HEK293 (cell line): Measurements from ENCODE around the gene APBA1.

Experiments used
- CTCF ChIA-PET: fragments of 350-600 bp; formaldehyde crosslinking; extraction: SDS; loops from one replicate; lab custom pipeline; 2021; ENCODE audit warnings: antibody characterized with exemption; lab: Yijun Ruan, JAX
- POLR2A ChIA-PET: fragments of 300-600 bp; formaldehyde crosslinking; extraction: SDS; loops from one replicate; lab custom pipeline; 2020; ENCODE audit warnings: antibody characterized with exemption, inconsistent platforms; lab: Yijun Ruan, JAX
- H3K27ac ChIP-seq: fragments of 200-500 bp; sonication (Bioruptor generic); 2 replicates; pipeline ENCODE4 v1.5.1; 2014; ENCODE audit warnings: low read depth, low read length, control low read depth, inconsistent platforms; ENCODE audit errors: extremely low read depth
- H3K36me3 ChIP-seq, 2 experiments: fragments of 200-500 bp in 1 of 2; sonication (Bioruptor generic) in 1 of 2; 1 replicate in 1 of 2; 2 replicates in 1 of 2; pipeline ENCODE4 v1.5.1; 2014 to 2017; ENCODE audit warnings: inconsistent platforms in 2 of 2, low read length in 2 of 2; ENCODE audit not compliant: control insufficient read depth in 2 of 2, insufficient read depth in 1 of 2
- H3K4me1 ChIP-seq: fragments of 200-500 bp; sonication (Bioruptor generic); 2 replicates; pipeline ENCODE4 v1.5.1; 2014; ENCODE audit warnings: mild to moderate bottlenecking, low read length, inconsistent platforms; ENCODE audit not compliant: control insufficient read depth, insufficient read depth
- H3K4me3 ChIP-seq: 2 replicates; pipeline ENCODE4 v1.5.1; 2011; ENCODE audit warnings: low read depth, mild to moderate bottlenecking, control low read depth, low read length, moderate library complexity
- H3K9me3 ChIP-seq: fragments of 200-500 bp; sonication (Bioruptor generic); 2 replicates; pipeline ENCODE4 v1.5.1; 2014; ENCODE audit warnings: low read depth, low read length, inconsistent platforms; ENCODE audit not compliant: control insufficient read depth, insufficient read depth
- GLIS1 ChIP-seq: fragments of 450-650 bp; formaldehyde crosslinking; IDR thresholded peaks from 2 replicates; pipeline ENCODE4 v1.5.1; 2016; ENCODE audit warnings: missing biosample characterization, missing genetic modification characterization
- MEIS1 ChIP-seq: sonication (generic); formaldehyde crosslinking; IDR thresholded peaks from 2 replicates; pipeline ENCODE4 v1.8.1; 2022; ENCODE audit warnings: missing genetic modification reagents, mild to moderate bottlenecking, borderline replicate concordance
- RBAK ChIP-seq: fragments of 450-650 bp; formaldehyde crosslinking; IDR thresholded peaks from 2 replicates; pipeline ENCODE4 v1.5.1; 2016; ENCODE audit warnings: missing biosample characterization, missing genetic modification characterization
- REPIN1 ChIP-seq: fragments of 450-650 bp; formaldehyde crosslinking; IDR thresholded peaks from 2 replicates; pipeline ENCODE4 v1.5.1; 2017; ENCODE audit warnings: missing biosample characterization, missing genetic modification characterization, low read depth
- ZEB2 ChIP-seq: fragments of 450-650 bp; formaldehyde crosslinking; IDR thresholded peaks from 2 replicates; pipeline ENCODE4 v1.5.1; 2016; ENCODE audit warnings: missing biosample characterization, missing genetic modification characterization
- ZNF184 ChIP-seq: fragments of 450-650 bp; IDR thresholded peaks from 2 replicates; pipeline ENCODE4 v1.5.1; 2018; ENCODE audit warnings: missing biosample characterization, mild to moderate bottlenecking, missing genetic modification characterization
- ZNF214 ChIP-seq: fragments of 450-650 bp; formaldehyde crosslinking; IDR thresholded peaks from 2 replicates; pipeline ENCODE4 v1.5.1; 2017; ENCODE audit warnings: missing biosample characterization, mild to moderate bottlenecking, missing genetic modification characterization, borderline replicate concordance
- ZNF23 ChIP-seq: fragments of 450-650 bp; formaldehyde crosslinking; IDR thresholded peaks from 2 replicates; pipeline ENCODE4 v1.5.1; 2016; ENCODE audit warnings: missing biosample characterization, missing genetic modification characterization, borderline replicate concordance
- ZNF248 ChIP-seq: fragments of 450-650 bp; formaldehyde crosslinking; IDR thresholded peaks from 2 replicates; pipeline ENCODE4 v1.5.1; 2017; ENCODE audit warnings: missing biosample characterization, missing genetic modification characterization
- ZNF521 ChIP-seq: fragments of 450-650 bp; formaldehyde crosslinking; IDR thresholded peaks from 2 replicates; pipeline ENCODE4 v1.5.1; 2017; ENCODE audit warnings: missing biosample characterization, mild to moderate bottlenecking, missing genetic modification characterization
- ZNF558 ChIP-seq: fragments of 450-650 bp; formaldehyde crosslinking; IDR thresholded peaks from 2 replicates; pipeline ENCODE4 v1.5.1; 2016; ENCODE audit warnings: missing biosample characterization, missing genetic modification characterization
- ZNF561 ChIP-seq: fragments of 450-650 bp; IDR thresholded peaks from 2 replicates; pipeline ENCODE4 v1.5.1; 2018; ENCODE audit warnings: missing biosample characterization, missing genetic modification characterization, borderline replicate concordance
- ZNF654 ChIP-seq: fragments of 450-650 bp; formaldehyde crosslinking; IDR thresholded peaks from 2 replicates; pipeline ENCODE4 v1.5.1; 2016; ENCODE audit warnings: low read depth, missing biosample characterization, missing genetic modification characterization
- ZNF701 ChIP-seq: fragments of 450-650 bp; formaldehyde crosslinking; IDR thresholded peaks from 2 replicates; pipeline ENCODE4 v1.5.1; 2016; ENCODE audit warnings: missing biosample characterization, missing genetic modification characterization
- ZNF776 ChIP-seq: fragments of 450-650 bp; formaldehyde crosslinking; IDR thresholded peaks from 2 replicates; pipeline ENCODE4 v1.5.0; 2017; ENCODE audit warnings: missing biosample characterization, missing genetic modification characterization, borderline replicate concordance
- ZNF777 ChIP-seq: fragments of 450-650 bp; formaldehyde crosslinking; IDR thresholded peaks from 2 replicates; pipeline ENCODE4 v1.5.1; 2017; ENCODE audit warnings: missing biosample characterization, missing genetic modification characterization, borderline replicate concordance
- ZNF785 ChIP-seq: fragments of 450-650 bp; formaldehyde crosslinking; IDR thresholded peaks from 2 replicates; pipeline ENCODE4 v1.5.1; 2016; ENCODE audit warnings: missing biosample characterization, missing genetic modification characterization
- TF ChIP-seq, protein P1 (sequence below): fragments of 450-650 bp; formaldehyde crosslinking; IDR thresholded peaks from 2 replicates; pipeline ENCODE4 v1.5.1; 2016; ENCODE audit warnings: missing biosample characterization, missing genetic modification characterization
- TF ChIP-seq, protein P2 (sequence below): fragments of 450-650 bp; formaldehyde crosslinking; optimal IDR thresholded peaks from 2 replicates; pipeline ENCODE3; 2016; ENCODE audit warnings: missing biosample characterization, mild to moderate bottlenecking, missing genetic modification characterization
- TF ChIP-seq, protein P3 (sequence below): fragments of 450-650 bp; formaldehyde crosslinking; IDR thresholded peaks from 2 replicates; pipeline ENCODE4 v1.5.1; 2016; ENCODE audit warnings: missing biosample characterization, missing genetic modification characterization
- TF ChIP-seq, protein P4 (sequence below): fragments of 450-650 bp; formaldehyde crosslinking; IDR thresholded peaks from 2 replicates; pipeline ENCODE4; 2016; ENCODE audit warnings: missing biosample characterization, missing genetic modification characterization
- TF ChIP-seq, protein P5 (sequence below): sonication (generic); formaldehyde crosslinking; IDR thresholded peaks from 2 replicates; pipeline ENCODE4 v1.8.1; 2022; ENCODE audit warnings: mild to moderate bottlenecking, moderate library complexity, missing genetic modification reagents

APBA1 gene

DNA sequence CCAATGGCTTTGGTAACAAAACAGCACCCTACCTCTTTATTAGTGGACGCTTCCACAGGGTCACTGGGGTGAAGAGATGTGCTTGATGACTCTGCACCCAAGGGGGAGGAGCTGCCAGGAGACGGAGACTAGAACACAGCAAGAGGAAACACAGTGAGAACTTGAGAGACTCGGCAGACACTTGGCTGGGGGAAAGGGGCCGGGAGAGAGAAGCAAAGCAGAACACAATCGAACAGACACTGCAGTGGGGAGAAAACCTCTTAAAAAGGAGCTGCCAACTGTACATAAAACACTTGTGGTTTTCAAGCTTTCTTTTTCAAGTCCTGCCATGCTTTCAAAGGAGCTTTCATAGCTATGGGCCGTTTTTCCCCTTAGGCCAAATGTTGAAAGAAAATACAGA lies 196.2 kb downstream of the APBA1 start (continued):
- TF ChIP-seq ZNF561 (no peak), RBAK (tag by site-specific recombination) (no peak), MEIS1 (no peak)

DNA sequence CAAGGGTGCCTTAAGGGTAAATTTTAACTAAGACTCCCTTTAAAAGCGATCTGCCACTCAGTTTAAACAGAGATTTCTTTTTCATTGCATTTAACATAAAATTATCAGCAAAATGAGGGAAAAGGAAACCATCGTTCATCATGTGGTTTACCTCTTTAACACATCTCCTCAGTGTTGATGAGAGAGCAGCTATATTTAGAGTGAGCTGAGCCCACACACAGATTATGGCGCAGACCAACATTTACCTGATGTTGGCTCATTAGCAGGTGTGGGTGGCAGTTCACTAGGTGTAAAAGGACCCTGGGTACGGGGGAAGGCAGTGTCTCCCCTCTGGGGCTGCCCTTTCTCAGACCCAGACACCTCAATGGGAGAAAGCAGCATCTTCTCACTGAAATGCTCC lies 197.3 kb downstream of the APBA1 start:
- H3K4me3 ChIP-seq = no peak overlapping the region
- H3K9me3 ChIP-seq = no peaks in the 10 kb centered on the region
- ChIA-PET CTCF (no interaction called here), POLR2A (no interaction called here)
- no peak overlapping the region for H3K27ac ChIP-seq
- TF ChIP-seq ZNF777 (tag by site-specific recombination) (no peak), ZNF701 (no peak), ZNF214 (no peak), GLIS1 (tag by site-specific recombination) (no peak), ZNF558 (tag by site-specific recombination) (no peak)
- no peaks in the 10 kb centered on the region for H3K36me3 ChIP-seq
- no peaks in the 10 kb centered on the region for H3K4me1 ChIP-seq

DNA sequence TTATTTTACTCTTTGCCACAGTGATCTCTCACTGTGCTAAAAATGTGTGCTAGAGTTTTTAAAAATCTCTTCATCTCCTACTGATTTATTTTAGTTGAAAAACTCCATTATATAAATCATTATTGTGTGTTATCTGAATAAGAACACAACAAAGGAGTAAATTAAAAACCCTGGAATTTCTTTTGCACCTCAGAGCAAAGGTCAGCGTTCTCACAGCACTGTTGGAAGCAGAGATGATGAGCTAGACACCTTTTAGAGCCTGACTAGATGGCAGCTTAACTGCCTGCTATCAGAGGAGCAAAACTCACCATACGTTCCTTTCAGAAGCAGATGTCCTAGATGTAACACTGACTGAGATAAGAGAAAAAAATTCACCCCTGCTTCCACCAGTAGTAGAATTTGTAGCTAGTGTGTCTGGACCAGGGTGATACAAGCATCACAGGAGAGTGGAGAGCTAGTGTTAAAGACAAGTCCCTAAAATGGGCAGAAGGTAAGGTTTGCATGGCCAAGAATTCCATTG lies 200.0 kb downstream of the APBA1 start:
- Histone ChIP-seq H3K4me3 (no peak overlapping the region), H3K9me3 (no peaks in the 10 kb centered on the region), H3K36me3 (peaks cover 0 to 5% of the 10 kb centered on the region in 2 experiments; a peak in 1 of 3 replicates), H3K27ac (no peak overlapping the region), H3K4me1 (no peaks in the 10 kb centered on the region)
- CTCF ChIA-PET = interaction anchor here (1.3 kb wide), 1 partner anchor 75 kb away, joined by 3 read pairs; no protein-coding TSS in a partner anchor
- POLR2A ChIA-PET = no interaction called here
- TF ChIP-seq ZNF776 (tag by site-specific recombination) (no peak), ZNF184 (no peak), ZNF701 (no peak)
- TF ChIP-seq, protein P1, sequence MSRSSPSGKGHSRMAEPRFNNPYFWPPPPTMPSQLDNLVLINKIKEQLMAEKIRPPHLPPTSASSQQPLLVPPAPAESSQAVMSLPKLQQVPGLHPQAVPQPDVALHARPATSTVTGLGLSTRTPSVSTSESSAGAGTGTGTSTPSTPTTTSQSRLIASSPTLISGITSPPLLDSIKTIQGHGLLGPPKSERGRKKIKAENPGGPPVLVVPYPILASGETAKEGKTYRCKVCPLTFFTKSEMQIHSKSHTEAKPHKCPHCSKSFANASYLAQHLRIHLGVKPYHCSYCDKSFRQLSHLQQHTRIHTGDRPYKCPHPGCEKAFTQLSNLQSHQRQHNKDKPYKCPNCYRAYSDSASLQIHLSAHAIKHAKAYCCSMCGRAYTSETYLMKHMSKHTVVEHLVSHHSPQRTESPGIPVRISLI = no peak

DNA sequence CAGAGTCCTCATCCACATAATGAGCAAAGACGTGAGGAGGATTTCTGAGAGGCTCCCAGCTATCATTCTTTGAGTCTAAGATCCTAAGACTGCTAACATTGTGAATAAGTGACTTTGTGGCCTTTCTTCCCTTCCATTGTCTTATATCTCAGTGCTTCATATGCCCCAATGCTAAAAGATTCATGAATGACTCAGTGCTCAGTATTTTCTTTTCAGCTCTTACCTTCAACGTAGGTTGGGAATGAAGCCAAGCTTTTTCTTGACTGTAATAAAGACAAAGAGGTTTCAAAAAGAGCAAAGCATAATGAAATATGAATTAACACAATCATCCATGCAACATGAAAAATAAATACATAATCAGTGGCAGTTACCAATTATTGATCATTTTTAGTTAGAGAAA lies 200.7 kb downstream of the APBA1 start:
- ChIA-PET POLR2A (no interaction called here), CTCF (interaction anchor here (1.3 kb wide), 1 partner anchor 75 kb away, joined by 3 read pairs; no protein-coding TSS in a partner anchor)
- H3K36me3 ChIP-seq = peaks cover 0 to 13% of the 10 kb centered on the region in 2 experiments; a peak in 1 of 3 replicates
- no peak for TF ChIP-seq REPIN1 (tag by site-specific recombination)
- no peak for TF ChIP-seq ZNF521
- TF ChIP-seq, protein P2, sequence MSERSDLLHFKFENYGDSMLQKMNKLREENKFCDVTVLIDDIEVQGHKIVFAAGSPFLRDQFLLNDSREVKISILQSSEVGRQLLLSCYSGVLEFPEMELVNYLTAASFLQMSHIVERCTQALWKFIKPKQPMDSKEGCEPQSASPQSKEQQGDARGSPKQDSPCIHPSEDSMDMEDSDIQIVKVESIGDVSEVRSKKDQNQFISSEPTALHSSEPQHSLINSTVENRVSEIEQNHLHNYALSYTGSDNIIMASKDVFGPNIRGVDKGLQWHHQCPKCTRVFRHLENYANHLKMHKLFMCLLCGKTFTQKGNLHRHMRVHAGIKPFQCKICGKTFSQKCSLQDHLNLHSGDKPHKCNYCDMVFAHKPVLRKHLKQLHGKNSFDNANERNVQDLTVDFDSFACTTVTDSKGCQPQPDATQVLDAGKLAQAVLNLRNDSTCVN (tag by site-specific recombination) = no peak
- no peak for TF ChIP-seq ZNF785 (tag by site-specific recombination)
- TF ChIP-seq, protein P3, sequence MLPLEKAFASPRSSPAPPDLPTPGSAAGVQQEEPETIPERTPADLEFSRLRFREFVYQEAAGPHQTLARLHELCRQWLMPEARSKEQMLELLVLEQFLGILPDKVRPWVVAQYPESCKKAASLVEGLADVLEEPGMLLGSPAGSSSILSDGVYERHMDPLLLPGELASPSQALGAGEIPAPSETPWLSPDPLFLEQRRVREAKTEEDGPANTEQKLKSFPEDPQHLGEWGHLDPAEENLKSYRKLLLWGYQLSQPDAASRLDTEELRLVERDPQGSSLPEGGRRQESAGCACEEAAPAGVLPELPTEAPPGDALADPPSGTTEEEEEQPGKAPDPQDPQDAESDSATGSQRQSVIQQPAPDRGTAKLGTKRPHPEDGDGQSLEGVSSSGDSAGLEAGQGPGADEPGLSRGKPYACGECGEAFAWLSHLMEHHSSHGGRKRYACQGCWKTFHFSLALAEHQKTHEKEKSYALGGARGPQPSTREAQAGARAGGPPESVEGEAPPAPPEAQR (tag by site-specific recombination) = no peak
- TF ChIP-seq ZNF23 = no peak
- TF ChIP-seq, protein P4, sequence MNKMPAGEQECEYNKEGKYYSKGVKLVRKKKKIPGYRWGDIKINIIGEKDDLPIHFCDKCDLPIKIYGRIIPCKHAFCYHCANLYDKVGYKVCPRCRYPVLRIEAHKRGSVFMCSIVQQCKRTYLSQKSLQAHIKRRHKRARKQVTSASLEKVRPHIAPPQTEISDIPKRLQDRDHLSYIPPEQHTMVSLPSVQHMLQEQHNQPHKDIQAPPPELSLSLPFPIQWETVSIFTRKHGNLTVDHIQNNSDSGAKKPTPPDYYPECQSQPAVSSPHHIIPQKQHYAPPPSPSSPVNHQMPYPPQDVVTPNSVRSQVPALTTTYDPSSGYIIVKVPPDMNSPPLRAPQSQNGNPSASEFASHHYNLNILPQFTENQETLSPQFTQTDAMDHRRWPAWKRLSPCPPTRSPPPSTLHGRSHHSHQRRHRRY (tag by site-specific recombination) = no peak
- no peak for TF ChIP-seq ZNF654 (tag by site-specific recombination)
- no peak for TF ChIP-seq ZEB2 (tag by site-specific recombination)
- no peak for TF ChIP-seq ZNF248
- TF ChIP-seq, protein P5, sequence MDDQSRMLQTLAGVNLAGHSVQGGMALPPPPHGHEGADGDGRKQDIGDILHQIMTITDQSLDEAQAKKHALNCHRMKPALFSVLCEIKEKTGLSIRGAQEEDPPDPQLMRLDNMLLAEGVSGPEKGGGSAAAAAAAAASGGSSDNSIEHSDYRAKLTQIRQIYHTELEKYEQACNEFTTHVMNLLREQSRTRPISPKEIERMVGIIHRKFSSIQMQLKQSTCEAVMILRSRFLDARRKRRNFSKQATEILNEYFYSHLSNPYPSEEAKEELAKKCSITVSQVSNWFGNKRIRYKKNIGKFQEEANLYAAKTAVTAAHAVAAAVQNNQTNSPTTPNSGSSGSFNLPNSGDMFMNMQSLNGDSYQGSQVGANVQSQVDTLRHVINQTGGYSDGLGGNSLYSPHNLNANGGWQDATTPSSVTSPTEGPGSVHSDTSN (CRISPR knock-in tag) = no peak

More for the DNA sequence above, 200.7 kb downstream of the APBA1 start:
- H3K27ac ChIP-seq = no peak overlapping the region
- H3K4me3 ChIP-seq = no peak overlapping the region
- no peaks in the 10 kb centered on the region for H3K4me1 ChIP-seq
- H3K9me3 ChIP-seq = no peaks in the 10 kb centered on the region
